Endothelial cell of umbilical vein (primary cell): ENCODE data around the gene CYB561A3.
"Not testable (repeated sequence)": the region's sequence is repeated elsewhere in the genome, so short reads cannot be mapped to it uniquely, and the experiment has no call there.

Experiments used
- CTCF ChIP-seq, 2 donors: IDR thresholded peaks; 1 replicate in 1 of 2; 2 replicates in 1 of 2; pipeline ENCODE4 v1.5.1; 2011; ENCODE audit warnings: low read length in 2 of 2, mild to moderate bottlenecking in 2 of 2, moderate library complexity in 2 of 2, control low read depth in 1 of 2, inconsistent platforms in 1 of 2, low read depth in 1 of 2; ENCODE audit not compliant: insufficient read depth in 1 of 2; ENCODE audit errors: extremely low read depth in 1 of 2
- JUN ChIP-seq: IDR thresholded peaks from 2 replicates; pipeline ENCODE4 v1.6.1; 2011; ENCODE audit warnings: borderline replicate concordance, low read depth; ENCODE audit not compliant: insufficient read length, insufficient read depth
- MYC ChIP-seq: IDR thresholded peaks from one replicate; pipeline ENCODE4 v1.6.1; 2011; ENCODE audit warnings: mild to moderate bottlenecking, low read depth, low read length
- POLR2A ChIP-seq: IDR thresholded peaks from 2 replicates; pipeline ENCODE4 v1.6.1; 2012; ENCODE audit warnings: low read depth, mild to moderate bottlenecking, control low read depth, low read length
- POLR2AphosphoS5 ChIP-seq: IDR thresholded peaks from 2 replicates; pipeline ENCODE4 v1.6.1; 2012; ENCODE audit warnings: low read depth, mild to moderate bottlenecking, control low read depth, low read length, moderate library complexity; ENCODE audit not compliant: insufficient read depth

GRCh38 chr11:61383859-61384258 lies 22.2 kb upstream of the CYB561A3 start:
- TF ChIP-seq MYC; POLR2AphosphoS5; CTCF (IDR thresholded peaks at IDR 0.05; ENCODE audit: extremely low read depth in 1 of 2, insufficient read depth in 1 of 2, low read depth in 1 of 2, low read length in 2 of 2); POLR2A; JUN: not testable (repeated sequence)
